GM03348 (cell line): ENCODE results near the gene ST3GAL5.

Source experiments
- DNase-seq: peaks from one replicate; pipeline ENCODE4 v3.0.0; 2012; ENCODE audit warnings: low spot score

ST3GAL5 gene

GRCh38 chr2:85866165-85866659 is 22.6 kb downstream of the ST3GAL5 start:
- DNase-seq, result no peak

GRCh38 chr2:85865539-85866164 is 23.1 kb downstream of the ST3GAL5 start:
- DNase-seq, result no peak

- DNase-seq, result no peak
Observed at GRCh38 chr2:85864654-85865053, 24.1 kb downstream of the ST3GAL5 start.

- DNase-seq, result no peak
Observed at GRCh38 chr2:85862426-85862825, 26.4 kb downstream of the ST3GAL5 start.

DNA sequence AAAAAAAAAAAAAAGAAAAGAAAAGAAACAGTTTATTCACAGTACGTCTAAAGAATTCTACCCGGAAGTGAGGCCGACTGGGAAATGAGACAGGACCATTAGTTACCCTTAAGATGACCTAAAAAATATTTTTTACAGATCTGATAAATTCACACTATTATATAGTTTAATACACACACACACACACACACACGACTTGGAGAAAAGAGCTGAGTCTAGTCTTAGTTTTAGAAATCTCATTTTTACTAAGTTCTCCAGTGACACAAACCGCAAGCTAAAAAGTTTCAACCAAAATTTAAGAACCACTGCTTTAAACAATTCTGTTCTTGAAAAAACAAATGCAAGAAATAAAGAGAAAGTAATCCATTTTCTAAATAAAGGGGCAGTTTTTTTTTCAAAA is 27.1 kb downstream of the ST3GAL5 start:
- DNase-seq, result no peak

- no peak for DNase-seq
Observed at GRCh38 chr2:85861180-85861579, 27.6 kb downstream of the ST3GAL5 start.

GRCh38 chr2:85858841-85859240 is 29.9 kb downstream of the ST3GAL5 start:
- DNase-seq, result no peak

GRCh38 chr2:85854897-85855296 is 33.9 kb downstream of the ST3GAL5 start:
- DNase-seq, result no peak

- DNase-seq, result no peak
Observed at GRCh38 chr2:85854166-85854509, 34.7 kb downstream of the ST3GAL5 start.

GRCh38 chr2:85853499-85854165 is 35.2 kb downstream of the ST3GAL5 start:
- DNase-seq, result no peak

DNA sequence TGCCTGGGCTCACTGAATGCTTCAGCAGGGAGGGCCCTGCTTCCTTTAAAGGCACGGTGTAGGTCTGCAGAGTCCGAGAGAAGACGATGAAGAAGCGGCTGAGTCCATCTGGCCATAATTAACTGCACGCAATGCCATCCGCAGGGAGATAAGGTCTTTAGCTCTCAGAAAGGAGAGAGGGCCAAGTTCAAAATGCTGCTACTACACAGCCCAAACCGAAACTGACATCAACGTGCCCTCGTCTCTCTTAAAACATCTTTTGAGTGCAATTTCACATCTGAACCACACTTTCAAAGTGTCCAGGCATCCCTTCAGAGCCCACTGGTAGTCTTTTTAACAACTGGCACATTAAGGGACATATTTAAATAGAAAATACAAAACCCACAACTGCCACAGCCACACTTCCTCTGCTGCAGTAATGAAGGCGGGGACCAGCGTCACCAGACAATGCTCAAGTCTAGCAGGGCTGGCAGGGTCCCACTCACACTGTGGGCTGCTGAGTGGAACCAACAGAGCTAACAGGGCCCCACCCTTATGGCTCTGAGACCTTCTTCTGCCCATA is 35.8 kb downstream of the ST3GAL5 start:
- peak; percentile 69 for DNase-seq

- no peak for DNase-seq
Observed at GRCh38 chr2:85852152-85852840, 36.5 kb downstream of the ST3GAL5 start.

DNA sequence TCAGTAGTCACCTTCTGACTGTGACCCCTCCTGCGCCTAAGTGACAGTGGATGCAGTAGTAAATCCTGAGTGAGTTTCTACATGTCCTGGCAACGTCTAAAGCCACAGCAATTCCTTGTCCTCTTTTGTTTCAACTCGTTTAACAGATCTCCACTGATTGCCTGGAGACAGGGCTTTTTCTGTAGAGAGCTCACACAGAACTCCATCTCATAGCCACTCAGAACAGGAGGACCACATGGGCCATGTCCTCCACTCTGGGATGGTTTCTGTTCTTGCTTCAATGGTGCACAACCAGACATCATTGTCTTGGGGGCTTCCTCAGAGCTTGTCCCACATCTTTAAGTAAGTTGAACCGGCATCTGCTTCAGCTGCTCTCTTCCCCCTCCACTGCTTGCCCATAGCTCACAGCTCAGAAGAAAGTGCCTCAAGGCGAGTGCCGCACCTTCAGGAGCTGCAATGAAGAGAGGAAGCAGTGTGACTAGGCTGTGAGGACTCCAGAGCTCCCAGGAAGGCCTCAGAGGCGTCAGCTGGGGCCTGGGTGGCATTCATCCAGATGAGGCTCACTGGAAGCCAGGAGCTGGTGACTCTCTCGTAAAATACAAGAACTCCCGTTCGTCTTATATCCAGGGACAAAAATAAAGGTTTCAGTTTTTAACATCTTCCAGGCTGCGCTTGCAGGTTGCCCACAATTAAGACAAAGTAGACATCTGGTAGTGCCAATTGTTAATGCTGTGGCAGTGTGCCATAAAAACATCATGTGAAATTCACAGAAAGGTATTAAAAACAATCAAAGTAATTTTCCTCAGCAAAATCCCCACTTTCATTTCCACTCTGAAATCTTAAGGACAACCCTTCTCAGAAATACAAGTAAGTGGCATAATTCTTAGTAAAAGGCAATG is 37.3 kb downstream of the ST3GAL5 start:
- DNase-seq, result peak; percentile 60

GRCh38 chr2:85850451-85850850 is 38.3 kb downstream of the ST3GAL5 start:
- DNase-seq, result no peak

- DNase-seq, result no peak
Observed at GRCh38 chr2:85847051-85847588, 41.7 kb downstream of the ST3GAL5 start.

DNA sequence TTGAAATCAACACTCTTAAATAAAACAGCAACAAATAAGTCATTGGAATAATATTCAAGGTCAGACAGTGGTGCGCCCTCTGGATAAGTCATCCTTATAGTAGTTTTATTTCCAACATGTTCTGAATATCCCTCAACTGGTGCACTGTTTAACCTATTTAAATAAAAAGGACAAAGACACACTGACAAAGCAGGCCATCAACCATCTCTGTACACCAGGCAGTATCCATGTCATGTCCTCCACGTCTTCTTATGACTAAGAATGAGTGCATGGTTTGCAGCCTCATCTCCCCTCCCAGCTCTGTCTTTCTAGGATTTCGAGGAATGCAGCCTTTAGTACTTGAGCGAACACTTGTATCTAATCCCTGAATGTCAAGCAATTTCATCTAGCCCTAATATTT is 42.4 kb downstream of the ST3GAL5 start:
- peak; percentile 61 for DNase-seq

DNA sequence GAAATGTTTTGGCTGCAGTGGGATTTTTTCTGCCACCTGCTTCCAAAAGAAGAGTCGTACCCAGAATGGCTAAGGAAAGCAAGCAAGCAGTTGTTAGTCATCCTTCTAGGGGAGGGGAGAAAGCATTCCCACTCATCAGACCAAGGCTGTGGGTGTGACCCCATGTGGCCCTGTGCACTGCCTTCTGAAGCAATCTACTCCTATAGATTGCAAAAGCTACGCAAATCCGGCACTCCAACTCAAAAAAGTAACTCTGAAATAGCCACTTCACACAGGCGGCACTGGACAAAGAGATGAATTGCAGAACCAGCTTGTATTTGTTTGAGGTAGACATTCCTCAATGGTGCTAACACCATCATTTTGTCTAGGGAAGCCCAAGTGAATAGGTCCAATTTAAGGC is 44.3 kb downstream of the ST3GAL5 start:
- no peak for DNase-seq

DNA sequence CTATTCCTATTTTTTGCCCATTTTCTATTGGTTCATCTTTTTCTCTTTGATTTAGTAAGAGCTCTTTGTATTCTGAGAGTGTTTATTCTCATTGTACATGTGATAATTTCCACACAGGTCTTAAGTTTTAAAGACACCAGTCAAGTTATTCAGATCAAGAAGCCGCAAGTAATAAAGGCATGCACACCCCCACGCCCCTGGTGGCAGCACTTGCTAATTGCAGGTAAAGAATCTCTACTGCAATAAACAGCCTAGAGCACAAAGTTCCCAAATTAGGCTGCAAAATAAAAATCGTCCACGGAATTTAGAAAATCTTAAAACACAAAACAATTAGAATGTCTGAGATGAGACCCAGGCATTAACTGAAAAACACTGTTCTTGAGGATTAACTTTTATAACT is 45.2 kb downstream of the ST3GAL5 start:
- no peak for DNase-seq

GRCh38 chr2:85840091-85840490 is 48.7 kb downstream of the ST3GAL5 start:
- no peak for DNase-seq

- DNase-seq, result no peak
Observed at GRCh38 chr2:85839461-85839860, 49.3 kb downstream of the ST3GAL5 start.

- no peak for DNase-seq
Observed at GRCh38 chr2:85838641-85839040, 50.1 kb downstream of the ST3GAL5 start.

- no peak for DNase-seq
Observed at GRCh38 chr2:85838181-85838580, 50.6 kb downstream of the ST3GAL5 start.
